HG03064 (cell line): ENCODE results near the gene MATR3.
"Not testable (repeated sequence)": the region's sequence is repeated elsewhere in the genome, so short reads cannot be mapped to it uniquely, and the experiment has no call there.

Experiments used
- ATAC-seq: cut with Tn5 transposase; IDR thresholded peaks from one replicate; pipeline ENCODE4 v1.9.1; 2021; ENCODE audit warnings: low read depth; ENCODE audit not compliant: unreplicated experiment

MATR3 gene

GRCh38 chr5:139295346-139296057 is 2.0 kb downstream of the MATR3 start:
- ATAC-seq = no peak

GRCh38 chr5:139296198-139296597 is 2.7 kb downstream of the MATR3 start:
- ATAC-seq = no peak

- ATAC-seq = no peak
Measured at GRCh38 chr5:139296862-139297326, 3.4 kb downstream of the MATR3 start.

GRCh38 chr5:139297439-139298133 is 4.0 kb downstream of the MATR3 start:
- no peak for ATAC-seq

GRCh38 chr5:139298242-139298641 is 4.7 kb downstream of the MATR3 start:
- no peak for ATAC-seq

- no peak for ATAC-seq
Measured at GRCh38 chr5:139299486-139299885, 5.9 kb downstream of the MATR3 start.

- no peak for ATAC-seq
Measured at GRCh38 chr5:139301808-139302499, 8.4 kb downstream of the MATR3 start.

GRCh38 chr5:139304391-139305324 is 11.1 kb downstream of the MATR3 start:
- ATAC-seq = no peak

- no peak for ATAC-seq
Measured at GRCh38 chr5:139306197-139306596, 12.7 kb downstream of the MATR3 start.

GRCh38 chr5:139306628-139307379 is 13.3 kb downstream of the MATR3 start:
- no peak for ATAC-seq

- no peak for ATAC-seq
Measured at GRCh38 chr5:139308797-139309196, 15.3 kb downstream of the MATR3 start.

- not testable (repeated sequence) for ATAC-seq
Measured at GRCh38 chr5:139310715-139311186, 17.2 kb downstream of the MATR3 start.

- no peak for ATAC-seq
Measured at GRCh38 chr5:139312075-139312474, 18.5 kb downstream of the MATR3 start.

- ATAC-seq = no peak
Measured at GRCh38 chr5:139314276-139314675, 20.7 kb downstream of the MATR3 start.

GRCh38 chr5:139315056-139315615 is 21.6 kb downstream of the MATR3 start:
- no peak for ATAC-seq

- ATAC-seq = no peak
Measured at GRCh38 chr5:139335811-139336210, 42.3 kb downstream of the MATR3 start.

- no peak for ATAC-seq
Measured at GRCh38 chr5:139340051-139340450, 46.5 kb downstream of the MATR3 start.

GRCh38 chr5:139341187-139341688 is 47.7 kb downstream of the MATR3 start:
- ATAC-seq = no peak
